OCI-LY3 (cell line): ENCODE data around the gene MYL3.

ENCODE experiments used
- H2AFZ ChIP-seq: fragments of 200-600, 300-600 bp; shearing (Covaris generic); 2 replicates; pipeline ENCODE4 v1.6.0; 2014; ENCODE audit warnings: antibody characterized with exemption, low read depth, low read length
- H3K27ac ChIP-seq: fragments of 200-600, 300-600 bp; sonication (generic); 2 replicates; pipeline ENCODE4 v1.5.1; 2014; ENCODE audit warnings: mild to moderate bottlenecking, low read length, moderate library complexity, mixed read lengths
- H3K27me3 ChIP-seq: fragments of 200-600, 300-600 bp; sonication (generic); 2 replicates; pipeline ENCODE4 v1.6.1; 2014; ENCODE audit warnings: low read depth, low read length, mixed read lengths
- H3K36me3 ChIP-seq: fragments of 200-600, 300-600 bp; sonication (generic); replicated peaks from 2 replicates; pipeline ENCODE3; 2014; ENCODE audit warnings: low read depth, low read length, mixed read lengths
- H3K4me1 ChIP-seq: fragments of 300-600, 200-600 bp; sonication (generic); 2 replicates; pipeline ENCODE4 v1.6.1; 2014; ENCODE audit warnings: low read length, mixed read lengths
- H3K4me2 ChIP-seq: fragments of 200-600, 300-600 bp; sonication (generic); 2 replicates; pipeline ENCODE4 v1.6.1; 2014; ENCODE audit warnings: low read length, mixed read lengths
- H3K4me3 ChIP-seq: fragments of 300-600, 200-600 bp; sonication (generic); 2 replicates; pipeline ENCODE4 v1.5.1; 2014; ENCODE audit warnings: antibody characterized with exemption, mild to moderate bottlenecking, low read length, moderate library complexity
- H3K79me2 ChIP-seq: fragments of 300-600, 200-600 bp; shearing (Covaris generic); 2 replicates; pipeline ENCODE4 v1.6.1; 2014; ENCODE audit warnings: mild to moderate bottlenecking, low read length, mixed read lengths
- H3K9ac ChIP-seq: fragments of 300-600, 200-600 bp; shearing (Covaris generic); 2 replicates; pipeline ENCODE4 v1.6.0; 2014; ENCODE audit warnings: mild to moderate bottlenecking, low read length, moderate library complexity
- H3K9me3 ChIP-seq: fragments of 200-600, 300-600 bp; shearing (Covaris generic); 2 replicates; pipeline ENCODE4 v1.6.1; 2014; ENCODE audit warnings: low read length, mixed read lengths; ENCODE audit not compliant: insufficient read depth
- H4K20me1 ChIP-seq: fragments of 200-600, 300-600 bp; sonication (generic); 2 replicates; pipeline ENCODE4 v1.6.1; 2016; ENCODE audit warnings: low read length, mixed read lengths; ENCODE audit not compliant: insufficient read depth
- CTCF ChIP-seq: fragments of 200-600, 300-600 bp; sonication (generic); IDR thresholded peaks from 2 replicates; pipeline ENCODE4 v1.5.1; 2014; ENCODE audit warnings: antibody characterized with exemption, low read length, low read depth
- EZH2phosphoT487 ChIP-seq: fragments of 200-600 bp; shearing (Covaris generic); IDR thresholded peaks from 2 replicates; pipeline ENCODE4 v1.6.1; 2018; ENCODE audit warnings: antibody characterized with exemption, mixed run types, low read depth

MYL3 gene

GRCh38 chr3:46882377-46883053 lies 19.3 kb upstream of the MYL3 start:
- Histone ChIP-seq H3K36me3 (no peaks in the 10 kb centered on the region), H3K9me3 (no peaks in the 10 kb centered on the region), H3K9ac (no peak overlapping the region), H4K20me1 (no peaks in the 10 kb centered on the region), H3K4me2 (no peak overlapping the region), H3K4me3 (no peak overlapping the region), H3K27ac (no peak overlapping the region), H2AFZ (no peak overlapping the region), H3K79me2 (no peaks in the 10 kb centered on the region), H3K27me3 (peaks cover 12% of the 10 kb centered on the region; the same call in 1 of the 2 replicates), H3K4me1 (no peaks in the 10 kb centered on the region)
- no peak for TF ChIP-seq CTCF
- no peak for TF ChIP-seq EZH2phosphoT487

GRCh38 chr3:46881596-46882376 lies 18.5 kb upstream of the MYL3 start:
- no peak overlapping the region for H3K4me2 ChIP-seq
- H3K27ac ChIP-seq: no peak overlapping the region
- no peak overlapping the region for H3K4me3 ChIP-seq
- no peak overlapping the region for H3K9ac ChIP-seq
- H3K4me1 ChIP-seq: no peaks in the 10 kb centered on the region
- H3K27me3 ChIP-seq: peaks cover 12% of the 10 kb centered on the region; the same call in 1 of the 2 replicates
- no peaks in the 10 kb centered on the region for H4K20me1 ChIP-seq
- TF ChIP-seq CTCF (no peak), EZH2phosphoT487 (no peak)
- no peak overlapping the region for H2AFZ ChIP-seq
- H3K79me2 ChIP-seq: no peaks in the 10 kb centered on the region
- H3K9me3 ChIP-seq: no peaks in the 10 kb centered on the region
- no peaks in the 10 kb centered on the region for H3K36me3 ChIP-seq

GRCh38 chr3:46880884-46881595 lies 17.8 kb upstream of the MYL3 start:
- Histone ChIP-seq H3K9me3 (no peaks in the 10 kb centered on the region), H3K27me3 (peaks cover 11% of the 10 kb centered on the region; the same call in 1 of the 2 replicates), H4K20me1 (no peaks in the 10 kb centered on the region), H2AFZ (no peak overlapping the region), H3K27ac (no peak overlapping the region), H3K4me3 (no peak overlapping the region), H3K4me1 (no peaks in the 10 kb centered on the region), H3K79me2 (no peaks in the 10 kb centered on the region), H3K36me3 (no peaks in the 10 kb centered on the region), H3K4me2 (no peak overlapping the region), H3K9ac (no peak overlapping the region)
- TF ChIP-seq CTCF (no peak), EZH2phosphoT487 (no peak)
